ENCODE results near the gene ELSPBP1.

- TF ChIP-seq CTCF (IDR thresholded peaks at IDR 0.05) (no peak), POLR2A (IDR thresholded peaks at IDR 0.05) (no peak)
Measured at GRCh38 chr19:48023518-48023917, 29.1 kb downstream of the ELSPBP1 start.
